ENCODE results near the gene ADGRG7. TPM values are rescaled to one million over a fixed set of nuclear protein-coding genes. Genes with fewer than 3 reads are reported as not detected.

ADGRG7 gene
- total and polyA plus RNA-seq, 2 of the 13 experiments (the other 11 are each of a cell fraction or from before 2014, with no cell fraction given) = not detected

DNA sequence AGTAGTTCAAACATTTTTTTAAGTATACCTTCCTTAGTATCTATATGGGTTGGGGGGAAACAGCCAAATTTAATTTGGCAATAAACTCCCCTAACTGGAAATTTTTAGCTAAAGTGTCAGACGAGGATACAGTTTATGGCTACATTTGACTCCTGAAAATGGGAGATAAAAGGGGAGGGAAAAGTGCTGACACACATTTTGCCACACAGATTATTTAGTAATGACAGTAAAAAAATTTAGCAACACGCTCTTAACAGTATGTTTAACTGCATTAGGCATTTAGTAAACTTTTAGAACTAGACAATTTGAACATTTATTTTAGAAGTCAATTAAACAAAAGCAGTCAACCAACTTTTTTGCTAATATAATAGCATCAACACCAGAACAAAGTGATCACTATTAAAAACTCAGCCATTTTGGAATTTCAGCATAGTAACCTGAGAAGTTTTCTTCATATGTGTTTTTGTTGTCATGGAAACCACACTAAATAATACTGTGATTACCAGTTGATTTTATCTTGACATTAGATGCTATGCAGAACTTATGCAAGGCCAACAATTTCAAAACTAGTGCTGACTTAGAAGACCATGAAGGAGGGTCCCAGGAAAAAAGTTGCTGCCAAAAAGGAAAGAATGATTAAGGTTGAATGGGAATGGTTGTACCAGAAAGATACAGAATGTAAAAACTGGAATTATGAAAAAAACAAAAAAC, 52.9 kb downstream of the ADGRG7 start:
- H3K4me2 ChIP-seq (ENCODE audit: low read depth, low read length) = no peak overlapping the region
- H3K27me3 ChIP-seq (ENCODE audit: control insufficient read depth in 1 of 2, insufficient read depth in 2 of 2, low read length in 2 of 2) = no peaks in the 10 kb centered on the region
- TF ChIP-seq MAFF (IDR thresholded peaks at IDR 0.05; ENCODE audit: low read depth, low read length) (peak; percentile 27; the same call in 1 of the 2 replicates), MAFK (conservative IDR thresholded peaks at IDR 0.05 in 1 of 2, IDR thresholded peaks at IDR 0.05 in 1 of 2; ENCODE audit: low read length in 2 of 2) (peak; percentile 3 to 52; a peak in 2 of 4 replicates), PHF8 (CRISPR knock-in tag; IDR thresholded peaks at IDR 0.05) (no peak), NFE2L1 (CRISPR knock-in tag; IDR thresholded peaks at IDR 0.05; ENCODE audit: borderline replicate concordance) (no peak), TBX2 (CRISPR knock-in tag; IDR thresholded peaks at IDR 0.05; ENCODE audit: borderline replicate concordance) (no peak)
- no peak overlapping the region for H2AFZ ChIP-seq (ENCODE audit: low read length)
- no peak overlapping the region for H3K27ac ChIP-seq (ENCODE audit: extremely low read length, insufficient read depth, low read length)
- FAIRE-seq (no peak), ATAC-seq (no peak), DNase-seq (ENCODE audit: low spot score) (no peak)
- H3K9me3 ChIP-seq (ENCODE audit: low read length) = no peaks in the 10 kb centered on the region
- no peaks in the 10 kb centered on the region for H4K20me1 ChIP-seq (ENCODE audit: insufficient read depth, low read length)
- H3K36me3 ChIP-seq (replicated peaks in 1 of 2; ENCODE audit: control insufficient read depth in 1 of 2, insufficient read depth in 2 of 2, low read length in 2 of 2) = no peaks in the 10 kb centered on the region
- no peaks in the 10 kb centered on the region for H3K4me1 ChIP-seq (ENCODE audit: insufficient read depth, low read length)
- no peak overlapping the region for H3K9ac ChIP-seq (ENCODE audit: insufficient read depth, low read depth, low read length)
- 8% methylated on average over 2 of the region's 2 CpGs for WGBS (ENCODE audit: low lambda C conversion rate)
- in situ Hi-C loops (cut with HindIII; ENCODE audit: extremely low pct_ligation_motif_present, low pct_unique_long_range_greater_than_20kb) (no loop called here), intact Hi-C loops (cut with micrococcal nuclease; ENCODE audit: unreplicated experiment) (no loop called here)
- no TSS peak for BruUV-seq (replicated peaks)
- H3K79me2 ChIP-seq (ENCODE audit: insufficient read depth, low read length) = no peaks in the 10 kb centered on the region
- CTCF ChIA-PET (ENCODE audit: low intra/inter-chr PET ratio, low total read pairs) = no interaction called here
- POLR2A ChIA-PET = no interaction called here
- no peak overlapping the region for H3K4me3 ChIP-seq (replicated peaks in 1 of 3; ENCODE audit: insufficient read depth in 1 of 3, low read depth in 2 of 3, low read length in 3 of 3)

DNA sequence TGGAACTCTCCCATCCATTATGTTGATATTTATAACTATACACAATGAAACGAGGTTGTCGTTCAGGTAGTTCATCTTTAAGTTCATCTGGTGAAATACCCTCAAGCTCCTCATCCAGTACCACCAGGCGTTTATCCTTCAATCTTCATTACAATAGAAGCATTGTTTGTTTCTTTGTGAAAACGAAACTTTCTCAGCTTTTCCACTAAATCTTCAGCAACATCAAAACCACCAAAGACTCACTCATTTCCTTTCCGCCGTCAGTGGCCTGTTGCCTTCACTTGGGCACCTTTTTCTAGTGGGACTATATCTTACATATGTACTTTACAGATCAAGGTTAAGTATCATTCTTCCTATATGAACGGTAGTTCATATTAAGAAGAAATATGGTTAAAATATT, 55.8 kb downstream of the ADGRG7 start:
- FAIRE-seq = no peak
- TF ChIP-seq SAFB2 (CRISPR knock-in tag; IDR thresholded peaks at IDR 0.05; ENCODE audit: borderline replicate concordance, low read depth) (no peak), NPAS2 (CRISPR knock-in tag; IDR thresholded peaks at IDR 0.05; ENCODE audit: borderline replicate concordance) (no peak)
- TF ChIP-seq, protein P1, sequence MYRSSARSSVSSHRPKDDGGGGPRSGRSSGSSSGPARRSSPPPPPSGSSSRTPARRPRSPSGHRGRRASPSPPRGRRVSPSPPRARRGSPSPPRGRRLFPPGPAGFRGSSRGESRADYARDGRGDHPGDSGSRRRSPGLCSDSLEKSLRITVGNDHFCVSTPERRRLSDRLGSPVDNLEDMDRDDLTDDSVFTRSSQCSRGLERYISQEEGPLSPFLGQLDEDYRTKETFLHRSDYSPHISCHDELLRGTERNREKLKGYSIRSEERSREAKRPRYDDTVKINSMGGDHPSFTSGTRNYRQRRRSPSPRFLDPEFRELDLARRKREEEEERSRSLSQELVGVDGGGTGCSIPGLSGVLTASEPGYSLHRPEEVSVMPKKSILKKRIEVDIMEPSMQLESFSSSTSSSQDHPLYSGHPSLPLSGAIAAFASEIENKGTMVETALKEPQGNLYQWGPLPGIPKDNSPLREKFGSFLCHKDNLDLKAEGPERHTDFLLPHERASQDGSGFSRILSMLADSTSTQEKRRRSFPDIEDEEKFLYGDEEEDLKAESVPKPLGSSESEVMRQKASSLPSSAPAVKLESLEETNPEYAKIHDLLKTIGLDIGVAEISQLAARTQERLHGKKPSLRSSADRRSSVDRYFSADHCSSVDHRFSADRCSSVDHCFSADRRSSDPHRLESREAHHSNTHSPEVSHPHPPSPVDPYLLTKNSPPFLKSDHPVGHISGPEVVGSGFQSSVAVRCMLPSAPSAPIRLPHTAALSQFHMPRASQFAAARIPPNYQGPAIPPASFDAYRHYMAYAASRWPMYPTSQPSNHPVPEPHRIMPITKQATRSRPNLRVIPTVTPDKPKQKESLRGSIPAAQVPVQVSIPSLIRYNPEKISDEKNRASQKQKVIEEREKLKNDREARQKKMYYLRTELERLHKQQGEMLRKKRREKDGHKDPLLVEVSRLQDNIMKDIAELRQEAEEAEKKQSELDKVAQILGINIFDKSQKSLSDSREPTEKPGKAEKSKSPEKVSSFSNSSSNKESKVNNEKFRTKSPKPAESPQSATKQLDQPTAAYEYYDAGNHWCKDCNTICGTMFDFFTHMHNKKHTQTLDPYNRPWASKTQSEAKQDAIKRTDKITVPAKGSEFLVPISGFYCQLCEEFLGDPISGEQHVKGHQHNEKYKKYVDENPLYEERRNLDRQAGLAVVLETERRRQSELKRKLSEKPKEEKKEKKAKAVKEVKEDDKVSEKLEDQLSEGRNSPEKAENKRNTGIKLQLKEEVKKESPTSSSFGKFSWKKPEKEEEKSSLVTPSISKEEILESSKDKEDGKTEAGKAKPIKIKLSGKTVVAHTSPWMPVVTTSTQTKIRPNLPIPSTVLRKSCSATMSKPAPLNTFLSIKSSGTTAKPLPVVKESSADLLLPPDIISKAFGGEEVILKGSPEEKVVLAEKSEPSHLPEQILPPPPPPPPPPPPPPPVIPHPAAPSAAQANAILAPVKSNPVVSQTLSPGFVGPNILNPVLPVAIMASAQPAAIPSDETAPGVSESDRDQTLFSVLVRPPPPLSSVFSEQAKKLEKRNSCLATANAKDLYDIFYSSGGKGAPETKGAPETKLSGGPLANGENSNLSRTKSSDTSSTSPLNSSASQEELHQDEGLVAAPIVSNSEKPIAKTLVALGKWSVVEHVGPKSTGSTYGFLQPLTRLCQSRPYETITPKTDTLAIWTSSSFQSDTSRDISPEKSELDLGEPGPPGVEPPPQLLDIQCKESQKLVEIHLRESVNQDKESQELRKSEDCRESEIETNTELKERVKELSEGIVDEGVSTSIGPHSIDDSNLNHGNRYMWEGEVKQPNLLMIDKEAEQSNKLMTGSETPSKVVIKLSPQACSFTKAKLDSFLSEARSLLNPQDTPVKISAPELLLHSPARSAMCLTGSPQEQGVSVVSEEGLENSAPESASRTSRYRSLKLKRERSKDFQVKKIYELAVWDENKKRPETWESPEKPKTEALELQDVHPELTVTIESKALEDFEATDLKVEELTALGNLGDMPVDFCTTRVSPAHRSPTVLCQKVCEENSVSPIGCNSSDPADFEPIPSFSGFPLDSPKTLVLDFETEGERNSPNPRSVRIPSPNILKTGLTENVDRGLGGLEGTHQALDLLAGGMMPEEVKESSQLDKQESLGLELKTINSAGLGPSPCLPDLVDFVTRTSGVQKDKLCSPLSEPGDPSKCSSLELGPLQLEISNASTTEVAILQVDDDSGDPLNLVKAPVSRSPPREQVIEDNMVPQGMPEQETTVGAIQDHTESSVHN (CRISPR knock-in tag; IDR thresholded peaks at IDR 0.05) = no peak

More for the DNA sequence above, 55.8 kb downstream of the ADGRG7 start:
- CTCF ChIA-PET (ENCODE audit: low intra/inter-chr PET ratio, low total read pairs) = no interaction called here
- Histone ChIP-seq H3K4me3 (replicated peaks in 1 of 3; ENCODE audit: insufficient read depth in 1 of 3, low read depth in 2 of 3, low read length in 3 of 3) (no peak overlapping the region), H2AFZ (ENCODE audit: low read length) (no peak overlapping the region), H3K9ac (ENCODE audit: insufficient read depth, low read depth, low read length) (no peak overlapping the region), H3K4me1 (ENCODE audit: insufficient read depth, low read length) (no peaks in the 10 kb centered on the region), H3K36me3 (replicated peaks in 1 of 2; ENCODE audit: control insufficient read depth in 1 of 2, insufficient read depth in 2 of 2, low read length in 2 of 2) (no peaks in the 10 kb centered on the region), H3K9me3 (ENCODE audit: low read length) (no peaks in the 10 kb centered on the region), H3K27ac (ENCODE audit: extremely low read length, insufficient read depth, low read length) (no peak overlapping the region), H4K20me1 (ENCODE audit: insufficient read depth, low read length) (no peaks in the 10 kb centered on the region), H3K27me3 (ENCODE audit: control insufficient read depth in 1 of 2, insufficient read depth in 2 of 2, low read length in 2 of 2) (no peaks in the 10 kb centered on the region; a peak in 1 of 5 replicates), H3K79me2 (ENCODE audit: insufficient read depth, low read length) (no peaks in the 10 kb centered on the region), H3K4me2 (ENCODE audit: low read depth, low read length) (no peak overlapping the region)
- intact Hi-C loops (cut with micrococcal nuclease; ENCODE audit: unreplicated experiment) (no loop called here), in situ Hi-C loops (cut with HindIII; ENCODE audit: extremely low pct_ligation_motif_present, low pct_unique_long_range_greater_than_20kb) (no loop called here)
- 54% methylated on average over 7 of the region's 7 CpGs for WGBS (ENCODE audit: low lambda C conversion rate)
- BruUV-seq (replicated peaks) = no TSS peak
- POLR2A ChIA-PET = no interaction called here
- ATAC-seq (no peak), DNase-seq (ENCODE audit: low spot score) (no peak)
